Central memory CD8-positive, alpha-beta T cell (primary cell): ENCODE results near the gene CDK2.
A peak's percentile ranks its signal among the peaks of the same experiment; 100 is the strongest.

ENCODE experiments used
- ATAC-seq: fragments of 150-1000 bp; cut with Tn5 transposase; replicated peaks from 2 replicates; pipeline ENCODE4 v1.10.0; 2022; ENCODE audit warnings: mild to moderate bottlenecking, moderate FRiP score, moderate number of reproducible peaks; ENCODE audit not compliant: poor library complexity, severe bottlenecking; ENCODE audit errors: extremely low read depth
- DNase-seq, 2 donors: peaks; one replicate each; pipeline ENCODE4 v3.0.0; 2021; ENCODE audit warnings: low spot score in 2 of 2
- H3K27ac Mint-ChIP-seq: one replicate; pipeline ENCODE4 v1.8.0; 2022; ENCODE audit warnings: low read depth, mild to moderate bottlenecking, moderate library complexity, mixed read lengths
- H3K27me3 Mint-ChIP-seq: one replicate; pipeline ENCODE4 v1.8.0; 2022; ENCODE audit warnings: mixed read lengths
- H3K36me3 Mint-ChIP-seq: one replicate; pipeline ENCODE4 v1.8.0; 2022; ENCODE audit warnings: mild to moderate bottlenecking, moderate library complexity, mixed read lengths; ENCODE audit not compliant: insufficient read depth
- H3K4me1 Mint-ChIP-seq: one replicate; pipeline ENCODE4 v1.8.0; 2022; ENCODE audit warnings: mixed read lengths
- H3K4me3 Mint-ChIP-seq: one replicate; pipeline ENCODE4 v1.8.0; 2022; ENCODE audit warnings: mild to moderate bottlenecking, moderate library complexity, mixed read lengths
- H3K9me3 Mint-ChIP-seq: one replicate; pipeline ENCODE4 v1.8.0; 2022; ENCODE audit warnings: mixed read lengths

The CDK2 gene

DNA sequence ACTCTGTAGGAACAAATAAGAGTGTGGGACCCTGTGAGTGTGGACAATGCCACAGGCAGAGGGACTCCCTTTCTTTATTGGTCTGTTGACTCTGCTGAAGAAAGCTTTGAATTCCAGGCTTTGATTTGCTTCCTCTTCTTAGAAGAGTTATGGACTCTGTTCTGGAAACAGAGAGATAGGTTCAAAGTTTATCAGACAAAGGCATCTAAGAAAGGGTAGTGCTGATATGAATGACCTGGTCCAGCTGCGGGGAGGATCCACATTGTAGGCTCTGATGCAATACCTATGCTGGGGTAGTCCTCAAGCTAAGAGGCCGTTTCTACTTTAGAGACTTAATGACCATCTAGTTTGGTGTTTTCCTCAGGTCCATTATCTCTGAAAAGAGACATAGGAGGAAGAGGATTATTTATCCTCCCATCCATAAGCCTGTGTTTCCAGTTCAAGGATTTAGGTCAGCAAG lies 43.5 kb downstream of the CDK2 start:
- Mint-ChIP-seq H3K27ac (no peak overlapping the region), H3K4me3 (no peak overlapping the region), H3K4me1 (peaks cover 18% of the 10 kb centered on the region), H3K27me3 (no peaks in the 10 kb centered on the region), H3K9me3 (no peaks in the 10 kb centered on the region), H3K36me3 (peaks cover 6% of the 10 kb centered on the region)
- DNase-seq: no peak
- ATAC-seq: no peak

DNA sequence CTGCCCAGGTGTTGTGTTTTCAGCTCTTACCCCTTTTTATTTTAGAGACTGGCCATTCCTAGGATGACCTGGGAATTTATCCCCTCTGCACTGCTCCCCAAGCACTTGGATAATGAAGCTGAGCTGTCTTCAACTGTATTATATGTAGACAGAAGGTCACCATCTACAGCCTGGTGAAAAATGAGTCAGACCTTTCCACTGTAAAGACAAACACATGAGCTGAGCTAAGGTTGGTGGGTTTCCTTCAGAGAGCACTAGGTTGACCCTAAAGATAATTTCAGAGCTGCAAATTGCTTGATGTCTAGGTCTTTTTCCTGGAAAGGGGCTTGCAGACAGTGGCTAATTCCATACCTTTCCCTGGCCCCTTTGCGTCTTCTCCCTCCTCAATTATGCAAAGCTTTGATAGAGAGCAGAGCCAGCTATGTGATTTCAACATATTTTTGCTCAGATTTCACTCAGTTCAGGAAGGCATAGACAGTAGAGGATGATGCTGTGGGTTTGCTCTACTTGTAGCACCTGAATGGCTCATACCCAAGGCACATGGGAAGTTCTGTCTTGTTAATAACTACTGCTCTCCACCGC lies 45.0 kb downstream of the CDK2 start:
- H3K27ac Mint-ChIP-seq: no peak overlapping the region
- H3K36me3 Mint-ChIP-seq: peaks cover 7% of the 10 kb centered on the region
- DNase-seq: no peak
- no peaks in the 10 kb centered on the region for H3K27me3 Mint-ChIP-seq
- peaks cover 18% of the 10 kb centered on the region for H3K4me1 Mint-ChIP-seq
- no peak for ATAC-seq
- H3K9me3 Mint-ChIP-seq: no peaks in the 10 kb centered on the region
- H3K4me3 Mint-ChIP-seq: no peak overlapping the region

DNA sequence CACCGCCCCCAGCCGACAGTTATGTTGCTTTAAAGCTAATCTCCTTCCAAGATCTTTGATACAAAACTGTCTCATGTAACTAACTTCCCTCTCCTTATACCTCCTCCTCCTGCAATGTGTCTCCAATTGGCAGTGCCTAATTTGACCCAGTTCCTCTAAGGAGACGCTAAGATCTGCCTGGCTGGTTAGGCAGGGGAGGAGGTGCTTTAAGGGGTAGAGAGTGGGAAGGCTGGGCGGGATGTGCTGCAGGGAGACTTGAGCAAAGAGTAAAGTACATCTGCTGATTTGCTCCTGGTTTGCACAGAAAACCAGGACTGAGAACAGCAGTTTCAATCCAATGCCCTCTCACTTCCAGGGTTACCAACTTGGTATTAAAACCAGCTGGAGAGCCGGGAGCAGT lies 46.9 kb downstream of the CDK2 start:
- H3K27ac Mint-ChIP-seq: no peak overlapping the region
- H3K36me3 Mint-ChIP-seq: peaks cover 5% of the 10 kb centered on the region
- no peaks in the 10 kb centered on the region for H3K27me3 Mint-ChIP-seq
- H3K4me3 Mint-ChIP-seq: no peak overlapping the region
- ATAC-seq (no peak), DNase-seq (no peak)
- peaks cover 5% of the 10 kb centered on the region for H3K4me1 Mint-ChIP-seq
- no peaks in the 10 kb centered on the region for H3K9me3 Mint-ChIP-seq

- H3K4me3 Mint-ChIP-seq: no peak overlapping the region
- DNase-seq: no peak
- no peak for ATAC-seq
- H3K27me3 Mint-ChIP-seq: no peaks in the 10 kb centered on the region
- peaks cover 3% of the 10 kb centered on the region for H3K36me3 Mint-ChIP-seq
- H3K4me1 Mint-ChIP-seq: no peaks in the 10 kb centered on the region
- H3K27ac Mint-ChIP-seq: no peak overlapping the region
- H3K9me3 Mint-ChIP-seq: no peaks in the 10 kb centered on the region
Observed at GRCh38 chr12:56014205-56014604, 47.6 kb downstream of the CDK2 start.

GRCh38 chr12:56017181-56017580 lies 50.6 kb downstream of the CDK2 start:
- no peak overlapping the region for H3K27ac Mint-ChIP-seq

GRCh38 chr12:56018356-56018755 lies 51.7 kb downstream of the CDK2 start:
- DNase-seq: no peak

More at GRCh38 chr12:56017181-56017580, 50.6 kb downstream of the CDK2 start:
- H3K36me3 Mint-ChIP-seq: peaks cover 2% of the 10 kb centered on the region
- H3K4me3 Mint-ChIP-seq: no peak overlapping the region
- peaks cover 8% of the 10 kb centered on the region for H3K4me1 Mint-ChIP-seq
- H3K9me3 Mint-ChIP-seq: no peaks in the 10 kb centered on the region
- H3K27me3 Mint-ChIP-seq: no peaks in the 10 kb centered on the region
- no peak for DNase-seq
- ATAC-seq: no peak

GRCh38 chr12:56020423-56021184 lies 54.0 kb downstream of the CDK2 start, which contains the start of gene IKZF4:
Gene IKZF4, plus strand, starts transcription at chr12:56021043. Its CDS starts 451 bp downstream, at chr12:56021494.
- Mint-ChIP-seq H3K4me1 (peaks cover 8% of the 10 kb centered on the region), H3K27me3 (no peaks in the 10 kb centered on the region), H3K4me3 (peak within 1 kb of the TSS; percentile 75), H3K27ac (peak within 1 kb of the TSS; percentile 52), H3K36me3 (peaks cover 1% of the 10 kb centered on the region), H3K9me3 (no peaks in the 10 kb centered on the region)
- no peak for ATAC-seq
- no peak for DNase-seq

More at GRCh38 chr12:56018356-56018755, 51.7 kb downstream of the CDK2 start:
- Mint-ChIP-seq H3K9me3 (no peaks in the 10 kb centered on the region), H3K27me3 (no peaks in the 10 kb centered on the region), H3K27ac (no peak overlapping the region), H3K4me3 (no peak overlapping the region), H3K4me1 (peaks cover 8% of the 10 kb centered on the region), H3K36me3 (peaks cover 2% of the 10 kb centered on the region)
- ATAC-seq: no peak

DNA sequence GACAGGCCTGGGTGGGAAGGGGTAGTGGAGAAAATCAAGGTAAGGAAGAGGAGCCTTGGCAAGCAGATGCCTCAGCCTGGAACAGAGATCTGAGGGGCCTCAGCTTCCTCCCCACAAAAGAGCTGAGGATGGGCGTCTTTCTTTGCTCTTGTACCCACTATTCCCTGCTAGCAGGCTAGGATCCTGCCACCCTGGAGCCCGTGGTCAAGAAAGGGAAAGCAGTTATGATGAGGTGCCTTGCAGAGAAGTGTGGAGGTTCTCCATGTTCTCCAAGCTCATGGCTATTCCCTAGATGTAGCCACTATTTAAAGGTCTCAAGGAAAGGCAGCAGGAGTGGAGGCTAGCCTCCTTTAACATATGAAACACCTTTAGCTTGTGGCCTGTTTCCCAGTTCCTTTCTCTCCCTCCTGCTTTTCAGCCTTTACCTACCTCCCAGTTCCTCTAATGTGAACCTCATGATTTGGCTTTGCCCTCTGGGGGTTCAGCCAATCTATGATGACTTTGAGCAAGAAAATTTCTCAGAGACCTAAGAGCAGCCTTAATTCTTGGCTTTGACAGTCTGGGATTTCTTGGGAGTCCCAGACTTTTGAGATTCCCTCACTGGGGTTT lies 55.4 kb downstream of the CDK2 start:
- DNase-seq (no peak), ATAC-seq (no peak)
- no peak overlapping the region for H3K27ac Mint-ChIP-seq
- no peak overlapping the region for H3K4me3 Mint-ChIP-seq
- peaks cover 1% of the 10 kb centered on the region for H3K36me3 Mint-ChIP-seq
- no peaks in the 10 kb centered on the region for H3K9me3 Mint-ChIP-seq
- peaks cover 8% of the 10 kb centered on the region for H3K4me1 Mint-ChIP-seq
- no peaks in the 10 kb centered on the region for H3K27me3 Mint-ChIP-seq
